PC-9 (cell line): Measurements from ENCODE around the gene PRUNE2. TPM values are rescaled to one million over a fixed set of nuclear protein-coding genes. Genes with fewer than 3 reads are reported as not detected.
"Not testable (repeated sequence)": the region's sequence is repeated elsewhere in the genome, so short reads cannot be mapped to it uniquely, and the experiment has no call there.

ENCODE experiments used
- BruUV-seq: library from RNA; stranded (reverse); fragments of 400-500 nt; replicated peaks from 2 replicates; lab custom pipeline; 2021; lab: Mats Ljungman, UMichigan
- CTCF ChIA-PET: fragments of 300-600 bp; sonication (Branson Sonifier 250); formaldehyde crosslinking; loops from one replicate; lab custom pipeline; 2022; ENCODE audit warnings: antibody characterized with exemption; lab: Charles Lee
- POLR2A ChIA-PET: fragments of 300-600 bp; sonication (Branson Sonifier 250); formaldehyde crosslinking; loops from one replicate; lab custom pipeline; 2022; ENCODE audit warnings: antibody characterized with exemption; ENCODE audit not compliant: unreplicated experiment; lab: Charles Lee
- DNase-seq, 2 experiments: peaks; one replicate each; pipeline versions ENCODE4 v3.0.0 to v3.0.0-alpha.2; 2015 to 2022; ENCODE audit warnings: mixed read lengths in 1 of 2
- H2AFZ ChIP-seq: fragments of 200-600 bp; sonication (generic); 2 replicates; pipeline ENCODE4 v1.8.1; 2017; ENCODE audit warnings: antibody characterized with exemption
- H3F3A ChIP-seq: fragments of 200-600 bp; sonication (generic); 2 replicates; pipeline ENCODE4 v1.8.1; 2017; ENCODE audit warnings: antibody characterized with exemption, mild to moderate bottlenecking, low read depth; ENCODE audit not compliant: insufficient read depth
- H3K27ac ChIP-seq: fragments of 200-600 bp; sonication (generic); 2 replicates; pipeline ENCODE4 v1.6.1; 2016; ENCODE audit warnings: mixed run types
- H3K27me3 ChIP-seq: fragments of 200-600 bp; sonication (generic); 2 replicates; pipeline ENCODE4 v1.6.1; 2016; ENCODE audit warnings: low read depth, mixed run types; ENCODE audit not compliant: insufficient read depth
- H3K36me3 ChIP-seq: fragments of 200-600 bp; sonication (generic); 2 replicates; pipeline ENCODE4 v1.6.1; 2016; ENCODE audit warnings: low read depth, mixed run types
- H3K4me1 ChIP-seq: fragments of 200-600 bp; sonication (generic); replicated peaks from 2 replicates; pipeline ENCODE4 v1.6.1; 2016; ENCODE audit warnings: mixed run types; ENCODE audit not compliant: insufficient read depth
- H3K4me2 ChIP-seq: fragments of 200-600 bp; sonication (generic); 2 replicates; pipeline ENCODE4 v1.6.1; 2017; ENCODE audit warnings: mixed run types
- H3K4me3 ChIP-seq: fragments of 200-600 bp; sonication (generic); 2 replicates; pipeline ENCODE4 v1.6.1; 2016; ENCODE audit warnings: mixed run types
- H3K79me2 ChIP-seq: fragments of 200-600 bp; sonication (generic); 2 replicates; pipeline ENCODE4 v1.6.1; 2017; ENCODE audit warnings: low read depth, mixed run types
- H3K9me2 ChIP-seq: fragments of 200-600 bp; sonication (generic); 2 replicates; pipeline ENCODE4 v1.8.1; 2017; ENCODE audit warnings: mild to moderate bottlenecking; ENCODE audit not compliant: insufficient read depth
- H3K9me3 ChIP-seq: fragments of 200-600 bp; sonication (generic); 2 replicates; pipeline ENCODE4 v1.8.1; 2016; ENCODE audit warnings: low read depth; ENCODE audit not compliant: insufficient read depth
- H4K20me1 ChIP-seq: fragments of 200-600 bp; sonication (generic); 2 replicates; pipeline ENCODE4 v1.8.1; 2017; ENCODE audit not compliant: insufficient read depth
- CTCF ChIP-seq: fragments of 200-600 bp; sonication (generic); conservative IDR thresholded peaks from 2 replicates; pipeline ENCODE4 v1.6.1; 2017; ENCODE audit warnings: mixed run types, antibody characterized with exemption, mild to moderate bottlenecking, moderate library complexity
- EZH2 ChIP-seq: fragments of 200-600 bp; sonication (generic); IDR thresholded peaks from 2 replicates; pipeline ENCODE4 v1.8.0; 2017; ENCODE audit warnings: antibody characterized with exemption, low read depth
- intact Hi-C: fragments of 100-400 bp; cut with micrococcal nuclease; formaldehyde crosslinking; loops from one replicate; pipeline ENCODE4 v1.10.0; 2022; ENCODE audit not compliant: unreplicated experiment
- total RNA-seq: library from RNA; stranded (reverse); gene quantifications from 2 replicates; pipeline ENCODE4 v1.2.3, GENCODE V29; 2021

PRUNE2 gene
- total RNA-seq, 1 experiment from 2014 or later: 0.20 TPM

- POLR2A ChIA-PET: no interaction called here
- intact Hi-C loops: no loop called here
- H3K4me3 ChIP-seq: no peak overlapping the region
Observed at GRCh38 chr9:76677481-76678055, 228.3 kb downstream of the PRUNE2 start.

GRCh38 chr9:76676857-76677256 lies 229.1 kb downstream of the PRUNE2 start:
- no peak overlapping the region for H2AFZ ChIP-seq
- TF ChIP-seq CTCF: no peak
- no peak for TF ChIP-seq EZH2
- no peaks in the 10 kb centered on the region for H3K9me2 ChIP-seq
- no peaks in the 10 kb centered on the region for H3K9me3 ChIP-seq
- H3F3A ChIP-seq: no peaks in the 10 kb centered on the region
- H3K4me3 ChIP-seq: no peak overlapping the region
- H3K27ac ChIP-seq: no peak overlapping the region
- no peaks in the 10 kb centered on the region for H3K27me3 ChIP-seq
- no peaks in the 10 kb centered on the region for H3K4me1 ChIP-seq
- no peak overlapping the region for H3K4me2 ChIP-seq
- no peak for DNase-seq
- no peaks in the 10 kb centered on the region for H3K79me2 ChIP-seq
- ChIA-PET CTCF (no interaction called here), POLR2A (no interaction called here)
- intact Hi-C loops: no loop called here
- H4K20me1 ChIP-seq: no peaks in the 10 kb centered on the region
- no TSS peak for BruUV-seq
- no peaks in the 10 kb centered on the region for H3K36me3 ChIP-seq

More at GRCh38 chr9:76677481-76678055, 228.3 kb downstream of the PRUNE2 start:
- BruUV-seq: no TSS peak
- H3K36me3 ChIP-seq: no peaks in the 10 kb centered on the region
- no peaks in the 10 kb centered on the region for H3K9me3 ChIP-seq
- no peak for DNase-seq
- CTCF ChIA-PET: no interaction called here
- no peaks in the 10 kb centered on the region for H3K4me1 ChIP-seq
- no peaks in the 10 kb centered on the region for H3K9me2 ChIP-seq
- H4K20me1 ChIP-seq: no peaks in the 10 kb centered on the region
- no peak overlapping the region for H3K27ac ChIP-seq
- no peak for TF ChIP-seq CTCF
- no peak for TF ChIP-seq EZH2
- H3F3A ChIP-seq: no peaks in the 10 kb centered on the region
- no peak overlapping the region for H3K4me2 ChIP-seq
- no peaks in the 10 kb centered on the region for H3K79me2 ChIP-seq
- no peaks in the 10 kb centered on the region for H3K27me3 ChIP-seq
- no peak overlapping the region for H2AFZ ChIP-seq

- Histone ChIP-seq H3F3A (no peaks in the 10 kb centered on the region), H3K9me2 (no peaks in the 10 kb centered on the region), H3K4me2 (no peak overlapping the region), H3K4me3 (no peak overlapping the region), H3K27me3 (peaks cover 3% of the 10 kb centered on the region; the same call in 1 of the 2 replicates), H3K36me3 (no peaks in the 10 kb centered on the region), H3K4me1 (no peaks in the 10 kb centered on the region), H3K9me3 (no peaks in the 10 kb centered on the region), H3K79me2 (no peaks in the 10 kb centered on the region), H3K27ac (no peak overlapping the region), H2AFZ (no peak overlapping the region), H4K20me1 (no peaks in the 10 kb centered on the region)
- ChIA-PET CTCF (interaction anchor here (0.7 kb wide), 1 partner anchor 140 kb away, joined by 3 read pairs; no protein-coding TSS in a partner anchor), POLR2A (no interaction called here)
- DNase-seq: no peak
- intact Hi-C loops: no loop called here
- BruUV-seq: no TSS peak
- TF ChIP-seq EZH2: no peak
Observed at GRCh38 chr9:76667521-76667957, 238.4 kb downstream of the PRUNE2 start.

- H3K36me3 ChIP-seq, H3F3A ChIP-seq, H3K9me2 ChIP-seq, BruUV-seq, H3K4me1 ChIP-seq, POLR2A ChIA-PET, H3K79me2 ChIP-seq, H3K9me3 ChIP-seq, H3K4me2 ChIP-seq, H3K27me3 ChIP-seq, CTCF ChIA-PET, H4K20me1 ChIP-seq, H2AFZ ChIP-seq, H3K4me3 ChIP-seq, H3K27ac ChIP-seq: not testable (repeated sequence)
- intact Hi-C loops: loop anchor here (1.0 kb wide), 1 partner anchor 38 kb away; no protein-coding TSS in a partner anchor
- peak; percentile 81 for TF ChIP-seq CTCF
- peak; percentile 39 to 40 for DNase-seq
Observed at GRCh38 chr9:76665966-76666365, 239.9 kb downstream of the PRUNE2 start.
